Raji (cell line): Measurements from ENCODE around the gene LGR6.
A peak's percentile ranks its signal among the peaks of the same experiment; 100 is the strongest.

Experiments
- POLR2A ChIP-seq: IDR thresholded peaks from 2 replicates; pipeline ENCODE4 v1.6.1; 2011; ENCODE audit warnings: low read depth, low read length, control low read depth; ENCODE audit not compliant: insufficient read depth

Gene LGR6

DNA sequence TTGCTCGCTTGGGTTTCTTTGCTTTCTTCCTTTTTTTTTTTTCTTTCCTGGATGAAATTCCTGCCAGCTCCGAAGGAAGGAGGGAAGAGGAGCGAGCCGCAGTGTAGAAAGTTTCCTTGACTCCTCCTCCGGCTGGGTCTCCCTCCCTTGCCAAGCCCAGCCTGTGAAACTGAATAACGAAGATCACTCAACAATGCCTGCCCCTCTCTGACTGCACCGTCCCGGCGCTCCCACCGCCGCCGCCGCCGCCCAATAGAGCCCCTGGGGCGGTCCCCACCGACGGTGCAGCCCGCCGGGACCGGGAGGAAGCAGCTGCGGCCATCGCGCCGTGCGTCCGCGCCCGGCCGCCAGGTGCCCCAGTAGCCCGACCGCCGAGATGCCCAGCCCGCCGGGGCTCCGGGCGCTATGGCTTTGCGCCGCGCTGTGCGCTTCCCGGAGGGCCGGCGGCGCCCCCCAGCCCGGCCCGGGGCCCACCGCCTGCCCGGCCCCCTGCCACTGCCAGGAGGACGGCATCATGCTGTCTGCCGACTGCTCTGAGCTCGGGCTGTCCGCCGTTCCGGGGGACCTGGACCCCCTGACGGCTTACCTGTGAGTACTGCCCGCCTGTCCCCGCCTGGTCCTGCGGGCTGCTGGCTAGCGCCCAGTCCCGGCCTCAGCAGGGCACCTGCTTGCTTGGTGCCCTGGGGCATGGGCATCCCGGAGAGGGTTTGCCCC is at the start of gene LGR6:
Gene LGR6, plus strand, starts transcription at position 186 of the 714 bp plus-strand sequence. Its CDS starts 191 bp downstream, at position 377.
- no peak for TF ChIP-seq POLR2A

DNA sequence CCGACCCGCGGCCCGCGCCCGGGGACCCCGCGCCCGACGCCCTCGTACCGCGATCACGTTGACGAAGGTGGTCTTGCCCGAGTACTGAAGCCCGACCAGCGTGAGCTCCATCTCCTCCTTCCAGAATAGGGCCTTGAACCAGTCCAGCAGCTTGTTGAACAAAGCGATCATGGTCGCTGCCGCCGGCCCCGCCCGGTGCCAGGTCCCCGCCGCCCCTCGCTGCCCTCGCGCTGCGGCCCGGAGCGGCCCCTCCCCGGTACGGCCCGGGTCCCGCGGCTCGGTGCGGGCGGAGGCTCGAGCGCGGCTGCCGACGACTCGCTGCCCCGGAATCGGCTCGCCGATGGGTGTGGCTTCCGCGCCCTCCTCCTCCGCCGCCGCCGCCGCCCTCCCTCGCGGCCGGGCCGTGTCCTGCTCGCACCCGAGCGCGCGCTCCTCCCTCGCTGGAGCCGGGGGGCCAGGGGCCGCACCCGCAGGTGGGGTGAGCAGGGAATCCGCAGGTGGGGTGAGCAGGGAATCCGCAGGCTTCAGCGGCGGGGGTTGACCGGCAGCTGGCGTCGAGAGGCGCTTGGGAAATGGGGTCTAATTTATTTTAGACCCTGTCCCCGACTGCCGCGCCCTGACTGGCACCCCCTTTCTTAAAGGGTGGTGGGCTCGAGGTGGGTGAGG is 49.1 kb upstream of the LGR6 start, which contains the start of gene ARL8A:
Gene ARL8A, minus strand, starts transcription at position 336 of the 666 bp plus-strand sequence. Its CDS starts 165 bp downstream, at position 171.
- peak; percentile 51; the same call in 1 of the 2 replicates for TF ChIP-seq POLR2A

- no peak for TF ChIP-seq POLR2A
Observed at GRCh38 chr1:202145068-202145743, 48.4 kb upstream of the LGR6 start.

DNA sequence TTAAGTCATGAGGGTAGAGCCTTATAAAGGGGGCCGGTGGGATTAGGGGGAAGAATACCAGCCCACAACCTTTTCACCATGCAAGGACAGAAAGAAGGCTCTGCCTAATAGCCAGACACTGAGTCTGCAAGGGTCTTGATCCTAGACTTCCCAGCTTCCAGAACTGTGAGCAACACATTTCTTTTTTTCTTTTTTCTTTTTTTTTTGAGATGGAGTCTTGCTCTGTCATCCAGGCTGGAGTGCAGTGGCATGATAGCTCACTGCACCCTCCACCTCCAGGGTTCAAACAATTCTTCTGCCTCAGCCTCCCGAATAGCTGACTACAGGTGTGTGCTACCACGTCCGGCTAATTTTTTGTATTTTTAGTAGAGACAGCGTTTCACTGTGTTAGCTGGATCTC is 47.3 kb upstream of the LGR6 start:
- no peak for TF ChIP-seq POLR2A

DNA sequence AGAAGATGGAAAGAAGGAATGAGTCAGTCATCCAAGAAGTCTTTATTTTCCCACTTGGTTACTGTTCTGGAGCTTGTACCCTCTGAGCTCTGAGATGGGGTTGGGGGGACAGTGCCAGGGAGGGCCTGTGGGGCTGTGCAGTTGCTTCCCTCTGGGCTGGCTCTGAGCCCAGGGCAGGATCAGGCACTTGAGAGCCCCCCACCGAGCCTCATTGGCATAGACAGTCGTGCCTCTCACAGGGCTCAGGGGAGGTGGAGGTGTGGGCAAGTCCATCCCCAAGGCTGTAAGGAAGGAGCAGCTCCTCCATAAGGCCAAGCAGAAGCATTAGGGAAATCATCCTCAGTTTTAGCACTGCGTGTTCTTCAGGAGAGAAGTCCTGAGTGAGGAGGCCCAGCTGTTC is 46.6 kb upstream of the LGR6 start:
- TF ChIP-seq POLR2A, result no peak

GRCh38 chr1:202148391-202148790 is 45.2 kb upstream of the LGR6 start:
- no peak for TF ChIP-seq POLR2A

GRCh38 chr1:202149566-202149965 is 44.0 kb upstream of the LGR6 start:
- TF ChIP-seq POLR2A, result no peak

- no peak for TF ChIP-seq POLR2A
Observed at GRCh38 chr1:202150187-202150586, 43.4 kb upstream of the LGR6 start.

DNA sequence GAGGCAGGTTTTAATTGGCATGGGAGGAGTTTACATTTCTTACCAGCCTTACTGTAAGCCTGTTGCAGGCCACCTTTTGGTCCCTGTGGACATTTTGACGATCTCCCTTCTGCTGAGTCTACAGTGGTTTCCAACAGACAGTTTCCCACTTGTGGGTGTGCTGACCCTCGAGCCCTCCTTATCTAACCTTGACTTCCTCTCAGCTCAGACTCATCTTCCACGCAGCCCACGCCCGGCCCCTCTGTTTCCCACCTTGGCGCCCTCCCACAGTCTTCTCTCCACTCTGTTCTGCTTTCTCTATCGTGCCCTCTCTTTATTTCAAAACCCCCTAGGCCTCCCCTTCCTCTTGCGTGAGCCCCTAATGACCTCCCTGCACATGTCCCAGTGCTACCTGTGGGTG is 43.0 kb upstream of the LGR6 start:
- no peak for TF ChIP-seq POLR2A

DNA sequence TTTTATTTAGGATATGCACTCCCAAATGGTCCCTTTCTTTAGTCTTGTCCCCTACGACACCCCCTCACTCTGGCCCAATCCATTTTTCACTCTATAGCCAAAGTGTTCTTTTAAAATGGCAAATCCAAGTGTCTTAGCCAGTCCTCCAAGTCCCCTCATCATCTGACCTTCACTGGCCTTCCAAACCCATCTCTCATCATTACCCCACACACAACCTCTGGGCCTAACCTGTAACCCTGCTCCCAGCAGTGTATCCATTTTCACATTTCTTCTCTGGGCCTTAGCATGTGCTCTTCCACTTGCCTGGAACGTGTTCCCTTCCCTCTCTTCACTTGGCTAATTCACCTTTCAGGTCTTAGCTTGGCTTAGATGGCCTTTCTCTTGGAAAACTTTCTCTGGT is 42.6 kb upstream of the LGR6 start:
- TF ChIP-seq POLR2A, result no peak

DNA sequence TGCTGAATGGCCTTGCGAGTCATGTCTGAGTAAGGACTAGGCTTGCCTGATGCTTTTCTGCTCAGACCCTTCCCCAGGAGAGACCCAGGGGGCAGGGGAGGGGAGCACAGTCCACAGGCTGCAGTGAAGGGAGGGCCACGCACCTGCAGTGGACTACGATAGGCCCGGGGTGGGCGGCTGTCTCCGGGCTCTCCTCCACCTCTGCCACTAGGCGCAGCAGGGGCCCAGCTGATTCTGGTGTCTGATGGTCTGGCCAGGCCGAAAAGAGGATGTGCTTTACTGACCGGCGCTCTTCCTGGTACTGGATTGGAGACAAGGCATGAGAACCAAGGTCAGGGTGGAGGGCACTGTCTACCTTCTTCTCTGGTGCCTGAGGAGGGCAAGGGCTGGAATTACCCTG is 41.2 kb upstream of the LGR6 start:
- TF ChIP-seq POLR2A, result no peak

DNA sequence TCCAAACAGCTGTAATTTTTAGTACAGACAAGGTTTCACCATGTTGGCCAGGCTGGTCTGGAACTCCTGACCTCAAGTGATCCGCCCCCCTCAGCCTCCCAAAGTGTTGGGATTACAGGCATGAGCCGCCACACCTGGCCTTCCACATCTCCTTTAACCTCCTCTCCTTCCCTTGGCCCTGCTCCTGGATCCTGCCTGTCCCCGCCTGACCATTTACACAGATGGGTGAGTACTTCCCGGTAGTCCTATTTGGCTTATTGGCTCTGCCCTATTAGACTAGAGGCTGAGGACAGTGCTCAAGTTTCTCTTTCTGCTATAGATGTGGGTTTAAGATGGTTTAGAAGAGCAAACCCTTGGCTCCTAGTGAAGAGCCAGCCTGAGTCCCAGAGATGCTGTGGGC is 40.3 kb upstream of the LGR6 start:
- TF ChIP-seq POLR2A, result no peak

DNA sequence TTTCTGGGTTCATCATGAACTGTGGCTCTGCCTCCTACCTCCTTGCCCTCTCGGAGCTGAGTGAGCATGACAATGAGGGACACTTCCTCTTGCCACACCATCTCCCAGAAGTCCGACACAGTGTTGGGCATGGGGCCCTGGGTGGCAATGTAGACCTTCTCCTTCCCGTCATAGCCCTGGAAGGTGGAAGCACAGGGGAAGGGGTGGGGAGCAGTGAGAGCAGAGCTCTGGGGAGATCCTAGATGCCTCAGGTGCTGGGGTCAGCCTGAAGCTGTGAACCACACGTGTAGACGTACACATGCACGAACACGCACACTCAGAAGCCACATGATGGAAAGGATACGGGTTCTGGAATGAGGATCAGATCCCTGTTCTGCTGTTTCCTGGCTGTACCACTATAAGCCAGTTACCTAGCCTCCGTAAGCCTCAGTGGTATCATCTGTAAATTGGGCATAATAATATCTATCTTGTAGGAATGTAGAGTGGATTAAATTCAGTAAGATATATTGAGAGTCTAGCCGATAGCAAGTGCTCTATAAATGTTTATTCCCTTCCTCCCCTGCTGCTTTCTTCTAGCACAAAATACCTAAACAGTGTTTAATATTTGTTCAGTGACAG is 39.3 kb upstream of the LGR6 start:
- TF ChIP-seq POLR2A, result no peak

DNA sequence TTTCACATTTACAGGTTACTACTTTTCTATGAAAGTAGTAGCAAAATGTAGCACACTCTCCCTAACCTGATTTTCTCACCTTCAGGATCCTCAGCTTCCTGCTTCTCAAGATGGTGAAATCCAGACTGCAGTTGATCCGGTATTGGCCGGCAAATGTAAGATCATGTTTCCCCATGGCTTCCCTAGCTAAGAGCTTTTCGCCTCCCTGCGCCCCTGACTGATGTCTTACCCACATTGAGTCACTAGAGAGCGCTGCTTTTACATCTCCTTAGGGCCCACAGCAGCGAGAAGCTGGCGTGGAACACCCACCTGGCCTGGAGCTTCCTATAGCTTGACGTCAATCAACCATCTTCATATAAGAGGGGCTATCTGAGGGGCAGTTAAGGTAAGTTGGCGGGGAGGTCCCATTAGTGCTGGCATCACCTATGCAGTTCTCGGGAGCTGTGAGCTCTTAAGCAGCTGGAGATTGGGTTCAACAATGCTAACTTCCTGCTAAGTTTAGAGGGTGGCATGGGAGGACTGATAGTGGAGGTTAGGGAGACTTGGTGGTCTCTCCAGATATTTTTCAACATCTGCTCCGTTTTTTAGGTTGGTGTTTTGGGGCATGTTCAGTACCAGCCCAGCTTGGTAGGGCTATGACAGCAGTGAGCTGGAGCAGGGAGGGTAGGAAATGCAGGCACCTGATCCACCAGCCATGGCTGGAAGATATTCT is 38.7 kb upstream of the LGR6 start:
- TF ChIP-seq POLR2A, result no peak

DNA sequence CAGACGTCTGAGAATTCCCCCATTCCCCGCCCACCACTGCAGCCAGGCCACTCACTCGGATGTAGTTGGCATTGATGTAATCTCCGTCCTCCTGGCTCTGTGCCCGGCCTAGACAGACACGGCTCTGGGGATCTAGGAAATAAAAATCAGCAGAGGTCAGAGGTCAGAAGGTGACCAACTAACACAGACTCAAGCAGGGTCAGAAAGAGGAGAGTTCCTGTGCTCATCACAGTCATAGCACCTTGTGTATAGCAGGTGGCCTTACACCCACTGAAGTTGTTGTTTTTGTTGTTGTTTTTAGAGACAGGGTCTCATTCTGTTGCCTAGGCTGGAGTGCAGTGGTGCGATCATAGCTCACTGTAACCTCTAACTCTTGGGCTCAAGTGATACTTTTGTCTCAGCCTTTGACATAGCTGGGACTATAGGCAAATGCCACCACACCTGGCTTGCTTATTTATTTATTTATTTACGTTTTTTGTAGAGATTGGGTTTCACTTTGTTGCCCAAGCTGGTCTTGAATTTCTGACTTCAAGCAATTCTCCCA is 38.0 kb upstream of the LGR6 start:
- TF ChIP-seq POLR2A, result no peak
